NCI-H82 treated with DMSO at 0.1 percent for 48 hours (cell line): ENCODE results near the gene GLI1.
"Not testable (repeated sequence)": the region's sequence is repeated elsewhere in the genome, so short reads cannot be mapped to it uniquely, and the experiment has no call there.

Experiments used
- DNase-seq: peaks from one replicate; lab custom pipeline; 2025; ENCODE audit not compliant: unreplicated experiment; lab: John Stamatoyannopoulos, UW

GLI1 gene

GRCh38 chr12:57475271-57476161 is 15.9 kb downstream of the GLI1 start:
- no peak for DNase-seq

- no peak for DNase-seq
These were observed 16.8 kb downstream of the GLI1 start for GRCh38 chr12:57476162-57476992.

DNA sequence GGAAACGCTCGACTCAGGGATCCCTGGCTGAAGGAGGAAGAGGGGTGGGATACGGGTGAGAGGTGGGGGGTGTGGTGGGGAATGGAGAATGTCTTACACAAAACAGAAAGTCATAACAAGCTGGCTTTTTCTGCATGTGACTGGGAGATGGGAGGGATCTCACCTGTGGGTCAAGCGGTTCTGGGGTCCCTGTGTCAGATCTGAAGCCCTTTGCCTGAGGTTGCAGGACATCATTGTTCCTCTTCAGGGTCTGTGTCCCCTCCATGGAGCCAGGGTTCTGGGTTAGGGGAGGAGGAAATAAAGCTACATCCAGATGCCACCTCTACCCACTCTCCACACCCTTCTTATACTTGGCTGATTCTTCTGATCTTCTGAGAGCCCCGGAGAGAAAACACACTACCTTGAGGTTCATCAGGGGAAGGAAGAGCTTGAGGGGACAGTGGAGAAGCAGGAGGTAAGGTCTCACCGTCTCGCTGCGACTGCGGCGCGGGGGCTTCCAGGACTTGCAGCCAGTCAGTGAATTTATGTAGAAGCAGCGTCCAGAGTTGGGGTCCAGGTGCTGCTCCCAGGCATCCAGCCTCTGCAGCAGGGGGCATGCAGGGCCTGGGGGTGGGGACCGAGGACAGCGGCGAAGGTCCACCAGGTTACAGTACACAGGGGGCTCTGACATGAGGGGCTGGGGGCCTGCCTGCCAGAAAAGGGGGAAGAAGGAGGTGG is 17.6 kb downstream of the GLI1 start:
- no peak for DNase-seq

DNA sequence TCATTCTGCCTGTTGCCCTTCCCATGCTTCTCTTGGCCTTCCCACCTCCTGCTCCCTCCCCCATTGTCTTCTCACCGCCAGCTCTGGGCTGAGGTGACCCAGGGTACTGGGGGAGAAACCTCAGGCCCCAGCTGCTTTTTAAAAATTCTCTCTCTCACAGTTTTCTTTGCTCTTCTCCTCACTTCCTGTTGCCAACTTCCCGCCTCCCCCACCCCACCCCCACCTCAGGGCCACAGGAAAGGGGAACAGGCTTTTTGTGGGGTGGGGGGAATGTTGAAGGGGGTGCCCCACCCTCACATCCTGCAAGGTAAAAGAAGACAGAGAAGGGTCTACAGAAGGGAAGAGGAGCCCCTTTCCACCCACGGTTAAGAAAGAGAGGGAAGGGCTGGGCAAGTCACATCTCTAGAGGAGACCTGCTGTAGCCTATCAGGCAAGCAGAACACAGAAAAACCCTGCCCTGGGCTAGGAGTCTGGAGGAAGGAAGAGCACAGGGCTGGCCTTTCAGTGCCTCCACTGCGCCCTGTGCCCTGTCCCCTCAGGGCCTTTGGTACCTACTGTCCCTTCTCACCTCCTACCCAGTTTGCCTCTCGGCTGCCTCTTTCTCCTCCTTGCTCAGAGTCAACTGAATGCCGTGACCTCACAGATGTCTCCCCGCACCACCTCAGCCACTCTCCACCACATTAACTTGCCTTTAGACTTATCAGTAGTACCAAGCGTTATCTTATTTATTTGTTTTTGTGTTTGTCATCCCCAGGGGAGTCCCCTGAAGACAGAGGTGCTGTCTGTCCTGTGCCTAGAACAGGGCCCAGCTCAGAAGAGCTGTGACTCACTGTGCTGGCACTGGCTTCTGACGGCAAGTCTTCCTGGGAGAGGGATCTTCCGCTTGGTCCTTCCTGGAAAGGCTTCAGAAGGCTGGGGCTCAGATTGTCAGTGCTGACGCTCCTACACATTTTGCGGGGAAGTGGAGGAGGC is 18.4 kb downstream of the GLI1 start:
- no peak for DNase-seq

DNA sequence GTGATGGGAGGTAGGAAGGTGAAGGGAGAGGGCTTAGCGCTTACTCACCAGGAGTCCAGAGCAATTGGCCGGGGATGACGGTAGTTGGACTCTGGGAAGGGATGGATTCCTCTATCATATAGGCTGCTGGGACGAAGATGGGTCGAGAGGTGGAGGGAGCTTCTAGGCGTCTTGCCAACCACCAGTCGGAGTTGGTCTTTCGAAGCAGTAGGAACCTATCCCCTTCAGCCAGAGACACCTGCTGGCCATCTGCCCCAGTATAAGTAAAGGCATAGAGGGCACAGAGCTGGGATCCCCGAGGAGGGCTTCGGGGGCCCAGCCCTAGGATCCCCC is 19.4 kb downstream of the GLI1 start:
- no peak for DNase-seq

DNA sequence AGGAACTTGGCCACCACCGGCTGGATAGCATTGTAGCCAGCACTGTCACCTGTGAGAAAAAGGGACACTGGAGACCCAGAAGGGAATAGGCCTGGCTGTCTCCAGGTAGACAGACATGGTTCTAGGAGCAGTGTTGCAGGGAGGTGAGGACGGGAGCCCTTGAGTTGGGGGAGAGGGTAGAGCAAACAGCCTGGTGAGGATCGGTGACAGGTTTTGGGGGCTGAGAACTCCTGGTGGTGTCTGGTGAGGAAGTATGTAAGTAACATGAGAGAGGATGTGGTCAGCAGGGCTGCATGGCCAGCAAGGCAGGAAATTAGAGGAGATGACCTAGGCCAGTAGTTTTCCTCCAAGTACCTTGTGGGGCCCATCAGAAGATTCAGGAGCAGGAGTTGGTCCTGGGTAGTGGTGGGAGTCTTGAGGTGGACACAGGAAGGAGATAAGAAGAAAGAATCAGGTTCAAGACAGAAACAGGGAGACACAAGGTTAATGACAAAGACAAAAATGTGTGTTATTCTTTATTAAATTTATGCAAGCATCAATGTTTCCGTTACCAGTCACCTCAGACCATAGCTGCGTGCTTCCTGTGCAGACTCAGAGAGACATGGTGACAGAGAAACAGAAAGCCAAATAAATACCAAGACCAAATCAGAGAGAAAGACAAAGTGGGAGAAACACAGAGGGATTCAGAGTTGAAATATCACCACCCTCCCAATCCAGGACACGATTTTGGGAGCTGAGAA is 20.0 kb downstream of the GLI1 start, which contains the start of gene ARHGAP9:
Gene ARHGAP9, minus strand, starts transcription at position 491 of the 740 bp plus-strand sequence. Its CDS starts 460 bp downstream, at position 31.
- DNase-seq: no peak

- no peak for DNase-seq
These were observed 22.1 kb downstream of the GLI1 start for GRCh38 chr12:57481671-57482070.

GRCh38 chr12:57483466-57483865 is 23.9 kb downstream of the GLI1 start:
- DNase-seq: no peak

DNA sequence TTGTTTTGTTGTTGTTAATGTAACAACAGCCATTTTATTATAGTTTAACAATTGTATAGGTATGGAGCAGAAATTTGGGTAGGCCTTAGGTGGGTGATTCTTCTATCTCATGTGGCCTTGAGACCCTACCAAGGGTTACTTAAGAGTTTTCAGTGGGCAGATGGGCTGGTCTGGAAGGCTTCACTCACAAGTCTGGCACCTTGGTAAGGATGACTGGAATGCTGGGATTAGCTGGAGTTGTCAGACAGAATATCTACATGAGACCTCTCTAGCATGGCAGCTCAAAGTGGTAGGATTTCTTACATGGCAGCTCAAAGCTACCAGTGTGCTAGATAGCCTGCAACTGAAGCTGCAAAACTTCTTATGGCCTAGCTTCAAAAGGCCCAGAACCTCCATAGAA is 26.1 kb downstream of the GLI1 start:
- no peak for DNase-seq

DNA sequence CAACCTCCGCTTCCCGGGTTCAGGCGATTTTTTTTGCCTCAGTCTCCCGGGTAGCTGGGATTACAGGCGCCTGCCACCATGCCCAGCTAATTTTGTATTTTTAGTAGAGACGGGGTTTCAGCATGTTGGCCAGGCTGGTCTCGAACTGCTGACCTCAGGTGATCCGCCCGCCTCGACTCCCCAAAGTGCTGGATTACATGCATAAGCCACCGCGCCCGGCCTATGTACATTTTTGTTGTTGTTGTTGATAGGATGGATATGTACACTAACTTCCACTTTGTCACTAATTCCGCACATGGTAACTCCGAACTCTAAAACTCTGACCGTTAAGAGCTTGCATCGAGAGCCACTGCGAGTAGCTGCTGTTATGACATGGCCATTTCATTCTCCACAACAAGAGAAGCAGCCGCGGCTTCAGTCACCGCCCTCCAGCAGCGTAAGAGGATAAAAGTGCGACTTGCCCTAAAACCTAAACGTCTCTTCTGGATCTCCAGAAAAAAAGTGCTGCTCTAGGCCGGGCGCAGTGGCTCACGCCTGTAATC is 27.5 kb downstream of the GLI1 start:
- peak; percentile 23 for DNase-seq

DNA sequence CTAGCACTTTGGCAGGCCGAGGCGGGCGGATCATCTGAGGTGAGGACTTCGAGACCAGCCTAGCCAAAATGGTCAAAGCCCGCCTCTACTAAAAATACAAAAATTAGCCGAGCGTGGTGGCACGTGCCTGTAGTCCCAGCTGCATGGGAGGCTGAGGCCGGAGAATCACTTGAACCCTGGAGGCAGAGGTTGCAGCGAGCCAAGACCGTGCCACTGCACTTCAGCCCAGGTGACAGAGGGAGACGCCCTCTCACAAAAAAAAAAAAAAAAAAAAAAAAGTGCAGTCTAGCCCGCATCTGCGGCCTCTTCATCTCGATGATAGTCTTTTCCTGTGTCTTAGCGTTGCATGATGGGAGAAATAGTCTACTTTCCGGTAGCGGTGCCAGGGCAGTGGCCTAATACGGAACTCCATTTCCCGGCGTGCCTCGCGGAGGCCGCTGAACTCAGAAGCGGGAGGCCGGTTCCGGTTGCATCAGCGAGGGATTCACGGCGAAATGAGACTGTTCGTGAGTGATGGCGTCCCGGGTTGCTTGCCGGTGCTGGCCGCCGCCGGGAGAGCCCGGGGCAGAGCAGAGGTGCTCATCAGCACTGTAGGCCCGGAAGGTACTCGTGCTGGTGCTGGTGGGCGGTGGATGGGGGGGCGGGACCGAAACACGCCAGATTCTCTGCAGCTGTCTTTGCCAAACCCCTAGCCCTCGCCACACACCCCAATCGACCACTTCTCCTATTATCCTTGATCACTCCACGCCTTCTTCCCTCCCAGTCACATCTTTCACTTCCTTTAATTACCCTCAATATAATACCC is 28.2 kb downstream of the GLI1 start, which contains the start of gene MARS1:
Gene MARS1, plus strand, starts transcription at position 472 of the 805 bp plus-strand sequence. Its CDS starts 23 bp downstream, at position 495.
- peak; percentile 92 for DNase-seq

DNA sequence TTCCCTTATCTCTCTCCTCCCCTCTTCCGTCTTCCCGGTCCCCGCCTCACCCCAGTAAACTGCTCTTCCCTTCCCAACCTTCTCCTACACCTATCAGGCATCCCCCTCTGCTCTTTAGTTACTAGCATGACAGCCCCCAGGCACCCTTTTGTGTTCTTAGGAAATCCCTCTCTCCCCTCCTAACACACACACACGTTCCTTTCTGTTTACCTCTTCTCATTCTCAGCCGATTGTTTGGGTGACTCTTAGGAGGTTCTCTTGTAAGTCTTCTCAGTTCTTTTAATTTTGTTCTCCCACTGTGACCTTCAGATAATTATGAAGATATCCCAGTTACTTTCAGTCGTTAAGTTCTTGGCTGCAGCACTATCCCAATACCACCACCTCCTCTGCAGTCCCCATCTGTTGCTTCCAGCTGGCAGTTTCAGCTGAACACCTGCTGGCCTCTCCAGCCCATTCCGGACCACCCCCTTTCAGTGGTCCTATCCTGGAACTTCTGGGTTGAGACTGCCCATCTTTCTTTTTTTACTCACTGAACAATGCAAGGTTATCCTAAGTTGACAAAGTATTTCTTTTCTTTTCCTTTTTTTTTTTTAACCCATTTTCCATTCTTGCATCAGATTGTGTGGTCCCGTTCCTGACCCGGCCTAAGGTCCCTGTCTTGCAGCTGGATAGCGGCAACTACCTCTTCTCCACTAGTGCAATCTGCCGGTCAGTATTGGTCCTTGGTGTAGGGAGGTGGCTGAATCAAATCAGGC is 29.0 kb downstream of the GLI1 start:
- DNase-seq: peak; percentile 6

DNA sequence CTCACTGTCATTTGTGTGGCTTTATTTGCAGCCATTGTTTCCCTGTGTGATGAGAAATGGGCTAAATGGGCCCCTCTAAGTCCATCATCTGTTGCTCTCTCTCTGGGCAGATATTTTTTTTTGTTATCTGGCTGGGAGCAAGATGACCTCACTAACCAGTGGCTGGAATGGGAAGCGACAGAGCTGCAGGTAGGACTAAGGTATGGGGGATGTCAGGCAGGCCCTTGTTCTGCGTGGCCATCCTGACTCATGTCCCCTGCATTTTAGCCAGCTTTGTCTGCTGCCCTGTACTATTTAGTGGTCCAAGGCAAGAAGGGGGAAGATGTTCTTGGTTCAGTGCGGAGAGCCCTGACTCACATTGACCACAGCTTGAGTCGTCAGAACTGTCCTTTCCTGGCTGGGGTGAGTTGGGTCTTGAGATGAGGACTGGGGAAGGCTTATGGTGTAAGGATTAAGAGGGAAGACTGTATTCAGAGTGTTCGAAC is 29.6 kb downstream of the GLI1 start:
- peak; percentile 3 for DNase-seq

GRCh38 chr12:57490126-57490525 is 30.5 kb downstream of the GLI1 start:
- DNase-seq: no peak

DNA sequence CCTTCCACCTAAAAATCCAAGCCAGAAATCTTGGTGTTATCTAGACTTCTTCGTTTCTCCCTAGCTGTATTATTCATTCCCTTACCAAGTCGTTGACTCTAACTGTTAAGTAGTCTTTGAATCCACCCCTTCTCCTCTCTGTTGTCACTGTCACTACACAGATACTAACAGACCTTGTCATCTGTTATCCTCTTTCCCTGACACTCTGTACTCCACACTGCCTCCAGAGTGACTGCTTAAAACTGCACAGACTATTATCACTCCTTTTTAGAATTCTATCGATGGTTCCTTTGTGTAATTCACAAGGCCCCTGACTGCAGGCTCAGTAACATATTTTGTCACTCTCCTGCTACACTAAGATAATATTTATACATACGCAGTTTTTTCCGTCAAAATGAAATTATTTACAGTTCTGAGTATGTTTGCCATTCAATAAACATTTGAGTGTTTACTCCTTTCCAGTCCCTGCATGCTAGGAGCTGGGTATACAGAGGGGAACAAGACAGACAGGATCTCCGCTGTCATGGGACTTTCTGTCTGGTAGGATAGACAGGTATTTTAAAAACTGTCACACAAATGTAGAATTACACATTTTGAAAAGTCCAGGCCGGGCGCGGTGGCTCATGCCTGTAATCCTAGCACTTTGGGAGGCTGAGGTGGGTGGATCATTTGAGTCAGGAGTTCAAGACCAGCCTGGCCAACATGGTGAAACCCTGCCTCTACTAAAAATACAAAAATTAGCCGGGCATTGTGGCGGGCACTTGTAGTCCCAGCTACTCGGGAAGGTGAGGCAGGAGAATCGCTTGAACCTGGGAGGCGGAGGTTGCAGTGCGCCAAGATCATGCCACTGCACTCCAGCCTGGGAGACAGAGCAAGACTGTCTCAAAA is 32.1 kb downstream of the GLI1 start:
- no peak for DNase-seq

- not testable (repeated sequence) for DNase-seq
These were observed 35.6 kb downstream of the GLI1 start for GRCh38 chr12:57495051-57495701.
